Upper lobe of right lung (tissue), 1 donor: ENCODE measurements around the gene TPD52L1. TPM values are rescaled to one million over a fixed set of nuclear protein-coding genes. Genes with fewer than 3 reads are reported as not detected.

Experiments used
- ATAC-seq: fragments of 200-7000 bp; cut with Tn5 transposase; one replicate; pipeline ENCODE4 v1.9.1; 2020; ENCODE audit warnings: mild to moderate bottlenecking, moderate library complexity
- DNase-seq: peaks from one replicate; pipeline ENCODE4 v3.0.0-alpha.2; 2020
- H3K27ac ChIP-seq: fragments of 200-600 bp; one replicate; pipeline ENCODE4 v1.8.0; 2022
- H3K27me3 ChIP-seq: fragments of 200-600 bp; one replicate; pipeline ENCODE4 v1.8.0; 2022; ENCODE audit warnings: mild to moderate bottlenecking
- H3K36me3 ChIP-seq: fragments of 200-600 bp; one replicate; pipeline ENCODE4 v1.8.0; 2022
- H3K4me1 ChIP-seq: fragments of 200-600 bp; one replicate; pipeline ENCODE4 v1.8.0; 2022
- H3K4me3 ChIP-seq: fragments of 200-600 bp; one replicate; pipeline ENCODE4 v1.8.0; 2022; ENCODE audit warnings: mild to moderate bottlenecking
- H3K9me3 ChIP-seq: fragments of 200-600 bp; one replicate; pipeline ENCODE4 v1.8.0; 2022
- CTCF ChIP-seq: fragments of 200-600 bp; IDR thresholded peaks from one replicate; pipeline ENCODE4 v1.8.0; 2022; ENCODE audit warnings: antibody characterized with exemption
- intact Hi-C: fragments of 100-400 bp; cut with DNase I; formaldehyde crosslinking; loops from one replicate; pipeline ENCODE4 v1.11.0; 2022
- total RNA-seq: library from RNA; stranded (reverse); fragmentation: NEBNext Ultra II Directional; extraction: Animal tissue kit (Norgen Biotek cat#: 25700); gene quantifications from one replicate; pipeline ENCODE4 v1.2.1, GENCODE V29; 2021
- donor health status: DM: no; HTN: yes; CAD: no; lungs with severe emphysema.

Gene TPD52L1
- total RNA-seq, 1 donor from 2014 or later = 24.5 TPM

- DNase-seq (no peak), ATAC-seq (no peak)
- TF ChIP-seq CTCF = no peak
- no peaks in the 10 kb centered on the region for H3K27me3 ChIP-seq
- peaks cover 4% of the 10 kb centered on the region for H3K9me3 ChIP-seq
- no peaks in the 10 kb centered on the region for H3K36me3 ChIP-seq
- no peak overlapping the region for H3K4me3 ChIP-seq
- peaks cover 3% of the 10 kb centered on the region for H3K4me1 ChIP-seq
- H3K27ac ChIP-seq = no peak overlapping the region
- intact Hi-C loops = no loop called here
Observed at GRCh38 chr6:125237764-125238163, 84.2 kb downstream of the TPD52L1 start.

- ATAC-seq (no peak), DNase-seq (no peak)
- Histone ChIP-seq H3K4me1 (no peaks in the 10 kb centered on the region), H3K9me3 (peaks cover 4% of the 10 kb centered on the region), H3K4me3 (no peak overlapping the region), H3K27me3 (no peaks in the 10 kb centered on the region), H3K36me3 (no peaks in the 10 kb centered on the region), H3K27ac (no peak overlapping the region)
- intact Hi-C loops = no loop called here
- TF ChIP-seq CTCF = no peak
Observed at GRCh38 chr6:125245109-125245508, 91.5 kb downstream of the TPD52L1 start.

GRCh38 chr6:125245523-125246264, 92.1 kb downstream of the TPD52L1 start:
- no peaks in the 10 kb centered on the region for H3K27me3 ChIP-seq
- ATAC-seq (no peak), DNase-seq (no peak)
- intact Hi-C loops = no loop called here
- TF ChIP-seq CTCF = no peak
- H3K27ac ChIP-seq = no peak overlapping the region
- H3K4me1 ChIP-seq = no peaks in the 10 kb centered on the region
- no peaks in the 10 kb centered on the region for H3K36me3 ChIP-seq
- peaks cover under 1% of the 10 kb centered on the region for H3K9me3 ChIP-seq
- H3K4me3 ChIP-seq = no peak overlapping the region

- Histone ChIP-seq H3K4me3 (no peak overlapping the region), H3K27ac (no peak overlapping the region), H3K36me3 (no peaks in the 10 kb centered on the region), H3K9me3 (no peaks in the 10 kb centered on the region), H3K27me3 (no peaks in the 10 kb centered on the region), H3K4me1 (no peaks in the 10 kb centered on the region)
- intact Hi-C loops = no loop called here
- no peak for TF ChIP-seq CTCF
- ATAC-seq (no peak), DNase-seq (no peak)
Observed at GRCh38 chr6:125246566-125246965, 93.0 kb downstream of the TPD52L1 start.

GRCh38 chr6:125248136-125248535, 94.6 kb downstream of the TPD52L1 start:
- H3K4me3 ChIP-seq = no peak overlapping the region
- H3K27ac ChIP-seq = no peak overlapping the region
- H3K9me3 ChIP-seq = no peaks in the 10 kb centered on the region
- DNase-seq (no peak), ATAC-seq (no peak)
- H3K27me3 ChIP-seq = no peaks in the 10 kb centered on the region
- no peaks in the 10 kb centered on the region for H3K36me3 ChIP-seq
- intact Hi-C loops = no loop called here
- H3K4me1 ChIP-seq = no peaks in the 10 kb centered on the region
- TF ChIP-seq CTCF = no peak

- Histone ChIP-seq H3K27me3 (no peaks in the 10 kb centered on the region), H3K36me3 (no peaks in the 10 kb centered on the region), H3K4me1 (no peaks in the 10 kb centered on the region), H3K27ac (no peak overlapping the region), H3K4me3 (no peak overlapping the region), H3K9me3 (no peaks in the 10 kb centered on the region)
- no peak for ATAC-seq
- intact Hi-C loops = no loop called here
- TF ChIP-seq CTCF = no peak
- DNase-seq = no peak
Observed at GRCh38 chr6:125250511-125250910, 96.9 kb downstream of the TPD52L1 start.
